ENCODE measurements around the gene OSBP2. TPM values are rescaled to one million over a fixed set of nuclear protein-coding genes. Genes with fewer than 3 reads are reported as not detected.

Gene OSBP2
- total and polyA plus RNA-seq, 3 donors from 2014 or later = 39.5 to 68.0 (median 45.4) TPM

DNA sequence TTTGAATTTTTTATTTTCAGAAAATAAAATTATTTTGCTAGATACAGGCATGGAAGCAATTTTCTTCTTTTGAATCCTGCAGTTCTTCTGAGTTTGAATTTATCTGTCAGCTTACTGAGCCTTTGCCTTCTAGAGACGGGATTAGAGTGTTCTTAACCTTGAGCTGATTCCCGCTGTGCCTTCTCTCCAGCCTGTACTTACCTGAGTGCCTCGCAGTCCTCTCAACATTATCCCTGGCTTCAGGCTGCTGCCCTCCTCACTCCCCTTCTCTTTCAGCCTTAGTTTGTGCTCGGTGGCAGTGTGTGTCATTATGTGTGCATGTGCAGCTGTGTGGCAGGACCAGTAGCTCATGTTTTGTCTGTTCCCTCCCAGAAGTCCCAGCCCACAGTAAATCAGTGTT, 24.3 kb downstream of the OSBP2 start:
- Histone ChIP-seq H3K27me3 (no peaks in the 10 kb centered on the region), H3K4me3 (no peak overlapping the region), H3K4me1 (no peaks in the 10 kb centered on the region), H3K9me3 (no peaks in the 10 kb centered on the region), H3K27ac (no peak overlapping the region), H3K36me3 (ENCODE audit: low read depth, missing control alignments) (no peaks in the 10 kb centered on the region)
- 41 to 78% methylated on average over 4 of the region's 4 CpGs for WGBS, 2 donors
- intact Hi-C loops (cut with DNase I; ENCODE audit: low total_unique reads) = no loop called here
- DNase-seq = no peak
- no peak for TF ChIP-seq POLR2A (IDR thresholded peaks at IDR 0.05)
- TF ChIP-seq, protein P1, sequence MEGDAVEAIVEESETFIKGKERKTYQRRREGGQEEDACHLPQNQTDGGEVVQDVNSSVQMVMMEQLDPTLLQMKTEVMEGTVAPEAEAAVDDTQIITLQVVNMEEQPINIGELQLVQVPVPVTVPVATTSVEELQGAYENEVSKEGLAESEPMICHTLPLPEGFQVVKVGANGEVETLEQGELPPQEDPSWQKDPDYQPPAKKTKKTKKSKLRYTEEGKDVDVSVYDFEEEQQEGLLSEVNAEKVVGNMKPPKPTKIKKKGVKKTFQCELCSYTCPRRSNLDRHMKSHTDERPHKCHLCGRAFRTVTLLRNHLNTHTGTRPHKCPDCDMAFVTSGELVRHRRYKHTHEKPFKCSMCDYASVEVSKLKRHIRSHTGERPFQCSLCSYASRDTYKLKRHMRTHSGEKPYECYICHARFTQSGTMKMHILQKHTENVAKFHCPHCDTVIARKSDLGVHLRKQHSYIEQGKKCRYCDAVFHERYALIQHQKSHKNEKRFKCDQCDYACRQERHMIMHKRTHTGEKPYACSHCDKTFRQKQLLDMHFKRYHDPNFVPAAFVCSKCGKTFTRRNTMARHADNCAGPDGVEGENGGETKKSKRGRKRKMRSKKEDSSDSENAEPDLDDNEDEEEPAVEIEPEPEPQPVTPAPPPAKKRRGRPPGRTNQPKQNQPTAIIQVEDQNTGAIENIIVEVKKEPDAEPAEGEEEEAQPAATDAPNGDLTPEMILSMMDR (IDR thresholded peaks at IDR 0.05) = no peak

DNA sequence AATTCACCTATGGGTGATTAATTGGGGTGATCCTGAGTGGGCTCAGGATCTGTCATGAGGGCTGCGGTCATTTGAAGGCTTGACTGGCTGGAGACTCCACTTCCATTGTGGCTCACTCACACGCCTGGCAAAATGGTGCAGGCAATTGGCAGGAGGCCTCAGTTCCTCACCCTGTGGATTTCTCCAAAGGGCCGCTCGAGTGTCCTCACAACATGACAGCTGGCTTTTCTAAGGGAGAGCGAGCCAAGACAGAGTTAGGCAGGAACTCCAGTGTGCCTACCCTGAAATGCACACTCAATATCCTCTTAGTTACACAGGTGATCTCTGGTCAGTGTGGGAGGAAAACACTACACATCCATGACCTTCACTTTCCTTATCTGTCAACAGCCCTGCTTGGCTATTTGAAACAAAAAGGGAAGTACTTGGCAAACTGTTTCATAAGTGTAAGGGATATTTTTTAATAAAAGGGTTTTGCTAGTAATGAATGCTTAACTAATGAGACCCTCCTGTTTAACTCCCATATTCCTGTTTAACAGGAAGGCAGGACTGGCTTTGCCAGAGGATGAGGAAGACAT, 25.7 kb downstream of the OSBP2 start:
- H3K27ac ChIP-seq = no peak overlapping the region
- H3K27me3 ChIP-seq = no peaks in the 10 kb centered on the region
- intact Hi-C loops (cut with DNase I; ENCODE audit: low total_unique reads) = no loop called here
- H3K36me3 ChIP-seq (ENCODE audit: low read depth, missing control alignments) = no peaks in the 10 kb centered on the region
- TF ChIP-seq, protein P1 (IDR thresholded peaks at IDR 0.05) = no peak
- TF ChIP-seq POLR2A (IDR thresholded peaks at IDR 0.05) = no peak
- no peak for DNase-seq
- H3K4me1 ChIP-seq = no peaks in the 10 kb centered on the region
- WGBS, 2 donors = 54 to 66% methylated on average over 3 to 5 of the region's 5 CpGs
- H3K4me3 ChIP-seq = no peak overlapping the region
- H3K9me3 ChIP-seq = no peaks in the 10 kb centered on the region

DNA sequence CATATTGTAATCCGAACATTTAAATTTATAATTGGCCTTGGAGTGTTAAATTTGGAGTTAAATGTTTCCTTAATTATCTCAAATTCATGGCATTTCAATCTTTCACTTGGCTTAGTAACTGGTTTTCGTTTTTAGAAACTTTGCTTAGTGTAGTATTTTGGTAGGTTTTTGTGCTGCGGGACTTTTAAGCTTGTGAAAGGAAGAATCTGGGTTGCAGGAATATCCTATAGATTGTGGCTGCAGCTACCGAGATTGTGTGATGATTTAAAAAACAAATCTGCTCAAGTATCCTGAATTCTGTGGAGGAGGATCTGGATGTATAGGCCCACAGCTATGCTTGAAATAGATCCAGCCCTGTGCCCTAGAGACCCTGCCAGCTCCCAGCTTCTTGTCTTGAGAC, 27.1 kb downstream of the OSBP2 start:
- Histone ChIP-seq H3K36me3 (ENCODE audit: low read depth, missing control alignments) (no peaks in the 10 kb centered on the region), H3K27ac (no peak overlapping the region), H3K4me3 (no peak overlapping the region), H3K4me1 (no peaks in the 10 kb centered on the region), H3K9me3 (no peaks in the 10 kb centered on the region), H3K27me3 (no peaks in the 10 kb centered on the region)
- 81 to 87% methylated on average over 4 of the region's 4 CpGs for WGBS, 2 donors
- intact Hi-C loops (cut with DNase I; ENCODE audit: low total_unique reads) = no loop called here
- no peak for TF ChIP-seq POLR2A (IDR thresholded peaks at IDR 0.05)
- TF ChIP-seq, protein P1 (IDR thresholded peaks at IDR 0.05) = no peak
- DNase-seq = no peak

- H3K4me3 ChIP-seq = no peak overlapping the region
Measured at GRCh38 chr22:30728826-30729225, 34.2 kb downstream of the OSBP2 start.

More at GRCh38 chr22:30728826-30729225, 34.2 kb downstream of the OSBP2 start:
- no peaks in the 10 kb centered on the region for H3K36me3 ChIP-seq (ENCODE audit: low read depth, missing control alignments)
- no peaks in the 10 kb centered on the region for H3K27me3 ChIP-seq
- H3K9me3 ChIP-seq = no peaks in the 10 kb centered on the region
- TF ChIP-seq, protein P1 (IDR thresholded peaks at IDR 0.05) = no peak
- no peak for TF ChIP-seq POLR2A (IDR thresholded peaks at IDR 0.05)
- no peaks in the 10 kb centered on the region for H3K4me1 ChIP-seq
- H3K27ac ChIP-seq = no peak overlapping the region
- DNase-seq = no peak
- WGBS, 2 donors = 86 to 92% methylated on average over 2 of the region's 2 CpGs
- intact Hi-C loops (cut with DNase I; ENCODE audit: low total_unique reads) = no loop called here

All from testis (tissue), 3 donors.